ENCODE measurements around the gene CHRNE.
A peak's percentile ranks its signal among the peaks of the same experiment; 100 is the strongest.
"Not testable (repeated sequence)": the region's sequence is repeated elsewhere in the genome, so short reads cannot be mapped to it uniquely, and the experiment has no call there.

CHRNE gene

GRCh38 chr17:4906642-4907041 lies 3.7 kb upstream of the CHRNE start:
- DNase-seq (ENCODE audit: low spot score) = not testable (repeated sequence)

DNA sequence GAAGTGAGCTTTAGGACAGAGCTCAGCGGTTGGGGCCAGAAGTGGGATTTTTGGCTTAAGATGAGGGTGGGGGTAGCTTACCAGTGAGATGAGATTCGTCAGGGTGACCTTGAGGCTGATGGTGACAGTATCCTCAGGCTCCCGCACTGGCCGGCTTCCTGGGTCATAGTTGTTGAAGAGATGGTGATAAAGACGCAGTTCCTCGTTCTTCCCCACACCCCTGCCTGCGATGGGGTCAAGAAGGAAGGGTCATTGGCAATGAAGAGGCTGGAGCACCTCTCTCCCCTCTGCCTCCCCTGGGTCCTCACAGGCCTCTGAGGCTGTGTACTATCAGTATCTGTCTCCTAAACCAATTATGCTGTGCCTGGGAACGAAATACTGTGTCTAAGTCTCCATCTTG lies 358 bp downstream of the CHRNE start:
- DNase-seq (ENCODE audit: low spot score) = no peak

GRCh38 chr17:4901648-4902344 lies 1.1 kb downstream of the CHRNE start:
- DNase-seq (ENCODE audit: low spot score) = no peak

- no peak for DNase-seq (ENCODE audit: low spot score)
Observed at GRCh38 chr17:4901108-4901647, 1.7 kb downstream of the CHRNE start.

DNA sequence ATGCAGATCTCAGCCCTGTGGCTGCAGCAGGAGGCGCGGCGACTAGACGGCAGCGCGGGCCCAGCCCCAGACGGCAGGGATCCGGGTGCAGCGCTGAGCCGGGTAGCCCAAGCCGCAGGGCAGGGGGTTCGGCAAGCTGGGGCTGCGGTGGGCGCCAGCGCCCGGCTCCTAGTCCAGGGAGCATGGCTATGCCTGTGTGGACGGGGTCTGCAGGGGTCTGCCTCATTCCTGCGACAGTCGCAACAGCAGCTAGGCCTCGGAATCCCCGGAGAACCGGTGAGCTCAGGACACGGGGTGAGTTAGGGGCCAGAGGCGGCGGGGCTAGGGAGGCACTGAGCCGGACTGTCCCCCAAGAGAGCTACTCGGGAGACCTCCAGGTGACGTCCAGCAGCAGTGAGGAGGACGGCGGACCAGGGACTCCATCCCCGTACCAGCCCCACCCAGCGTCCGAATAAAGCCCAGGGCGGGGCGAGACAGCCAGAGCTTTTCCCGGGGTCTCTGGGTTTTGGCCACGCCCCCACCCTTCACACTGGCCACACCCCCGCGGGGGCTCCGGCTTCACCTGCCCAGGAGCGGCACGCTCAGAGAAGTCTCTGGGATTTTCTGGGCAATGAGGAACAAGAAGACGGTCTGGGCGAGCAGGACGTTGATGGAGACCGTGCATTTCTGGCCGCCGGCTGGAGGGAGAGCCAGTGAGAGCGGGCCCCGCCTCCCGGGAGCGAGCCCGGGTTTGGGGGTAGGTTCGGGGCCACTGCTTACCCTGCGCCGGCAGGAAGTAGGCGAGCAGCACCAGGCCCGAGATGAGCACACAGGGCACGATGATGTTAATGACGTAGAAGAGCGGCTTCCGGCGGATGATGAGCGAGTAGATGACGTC lies 2.4 kb downstream of the CHRNE start:
- no peak for DNase-seq (ENCODE audit: low spot score)

DNA sequence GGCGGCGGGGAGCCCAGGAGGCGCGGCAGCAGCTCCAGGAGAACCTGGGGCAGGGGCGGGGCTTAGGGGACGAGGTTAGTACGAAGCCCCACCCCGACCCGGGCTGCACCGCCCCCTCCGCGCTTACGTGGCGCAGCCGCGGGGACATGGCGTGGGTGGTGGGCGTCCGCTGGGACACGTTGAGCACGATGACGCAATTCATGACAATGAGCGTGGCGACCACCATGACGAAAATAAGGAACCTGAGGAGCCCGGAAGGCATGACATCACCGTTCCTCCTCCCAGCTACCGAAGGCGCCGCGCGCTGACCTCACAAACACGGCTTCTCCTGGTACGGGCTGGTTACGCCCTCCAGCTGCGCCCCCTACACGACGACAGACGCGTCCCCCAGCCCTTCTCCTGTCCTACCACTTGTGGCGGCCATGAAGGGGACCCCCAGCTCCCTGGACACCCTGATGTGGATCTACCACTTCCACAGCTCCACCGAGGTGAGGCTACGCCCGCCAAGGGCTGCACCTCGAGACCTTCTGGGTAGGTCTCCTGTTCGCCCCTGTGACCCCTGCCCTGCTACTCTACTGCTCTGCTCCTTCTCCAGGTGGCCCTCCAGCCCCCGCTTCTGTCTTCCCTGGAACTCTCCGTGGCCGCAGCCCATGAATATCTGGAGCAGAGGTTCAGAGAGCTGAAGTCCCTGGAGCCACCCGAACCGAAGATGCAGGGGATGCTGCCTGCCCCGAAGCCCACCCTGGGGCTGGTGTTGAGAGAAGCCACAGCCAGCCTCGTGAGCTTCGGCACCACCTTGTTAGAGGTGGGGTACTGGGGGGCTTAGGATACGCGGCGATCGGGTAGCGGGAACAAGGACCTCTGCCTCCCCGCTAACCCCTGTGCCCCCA lies 3.3 kb downstream of the CHRNE start, which contains the start of gene C17orf107:
C17orf107 (plus strand) TSS at position 196 of the 890 bp plus-strand sequence; CDS start at position 423, 227 bp downstream.
- DNase-seq (ENCODE audit: low spot score) = peak; percentile 94

GRCh38 chr17:4898927-4899326 lies 4.0 kb downstream of the CHRNE start:
- no peak for DNase-seq (ENCODE audit: low spot score)

DNA sequence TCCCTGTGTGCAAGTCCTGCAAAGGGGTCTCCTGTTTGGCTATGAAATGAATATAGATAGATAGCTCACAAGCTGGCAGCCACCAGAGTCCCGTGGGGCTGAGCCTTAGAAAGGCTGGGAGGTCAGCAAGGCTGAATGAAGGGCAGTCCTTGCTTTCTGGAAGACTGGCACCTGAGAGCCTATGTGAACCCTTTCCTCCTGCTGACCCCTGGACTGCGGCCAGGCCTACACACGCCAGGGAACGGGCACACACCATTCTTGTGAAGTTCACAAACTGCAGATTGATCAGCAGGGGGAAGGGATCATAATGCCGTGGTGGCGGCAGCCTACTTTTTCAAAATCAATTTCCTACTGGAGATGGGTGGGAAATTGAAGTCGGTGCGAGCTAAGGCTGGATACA lies 4.5 kb downstream of the CHRNE start:
- DNase-seq (ENCODE audit: low spot score) = no peak

GRCh38 chr17:4897785-4898184 lies 5.1 kb downstream of the CHRNE start:
- DNase-seq (ENCODE audit: low spot score) = no peak

- DNase-seq (ENCODE audit: low spot score) = no peak
Observed at GRCh38 chr17:4897198-4897687, 5.7 kb downstream of the CHRNE start.

- DNase-seq (ENCODE audit: low spot score) = no peak
Observed at GRCh38 chr17:4896332-4897197, 6.3 kb downstream of the CHRNE start.

- no peak for DNase-seq (ENCODE audit: low spot score)
Observed at GRCh38 chr17:4895657-4896331, 7.1 kb downstream of the CHRNE start.

DNA sequence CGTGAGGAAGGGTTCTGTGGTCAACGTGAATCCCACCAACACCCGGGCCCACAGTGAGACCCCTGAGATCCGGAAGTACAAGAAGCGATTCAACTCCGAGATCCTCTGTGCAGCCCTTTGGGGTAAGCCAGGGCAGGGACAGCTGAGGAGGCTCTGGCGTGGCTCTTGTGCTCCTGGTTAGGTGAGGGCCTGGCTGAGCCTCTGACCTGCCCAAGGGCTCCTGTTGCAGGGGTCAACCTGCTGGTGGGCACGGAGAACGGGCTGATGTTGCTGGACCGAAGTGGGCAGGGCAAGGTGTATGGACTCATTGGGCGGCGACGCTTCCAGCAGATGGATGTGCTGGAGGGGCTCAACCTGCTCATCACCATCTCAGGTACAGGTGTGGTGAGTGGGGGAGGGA lies 7.8 kb downstream of the CHRNE start:
- no peak for DNase-seq (ENCODE audit: low spot score)

DNA sequence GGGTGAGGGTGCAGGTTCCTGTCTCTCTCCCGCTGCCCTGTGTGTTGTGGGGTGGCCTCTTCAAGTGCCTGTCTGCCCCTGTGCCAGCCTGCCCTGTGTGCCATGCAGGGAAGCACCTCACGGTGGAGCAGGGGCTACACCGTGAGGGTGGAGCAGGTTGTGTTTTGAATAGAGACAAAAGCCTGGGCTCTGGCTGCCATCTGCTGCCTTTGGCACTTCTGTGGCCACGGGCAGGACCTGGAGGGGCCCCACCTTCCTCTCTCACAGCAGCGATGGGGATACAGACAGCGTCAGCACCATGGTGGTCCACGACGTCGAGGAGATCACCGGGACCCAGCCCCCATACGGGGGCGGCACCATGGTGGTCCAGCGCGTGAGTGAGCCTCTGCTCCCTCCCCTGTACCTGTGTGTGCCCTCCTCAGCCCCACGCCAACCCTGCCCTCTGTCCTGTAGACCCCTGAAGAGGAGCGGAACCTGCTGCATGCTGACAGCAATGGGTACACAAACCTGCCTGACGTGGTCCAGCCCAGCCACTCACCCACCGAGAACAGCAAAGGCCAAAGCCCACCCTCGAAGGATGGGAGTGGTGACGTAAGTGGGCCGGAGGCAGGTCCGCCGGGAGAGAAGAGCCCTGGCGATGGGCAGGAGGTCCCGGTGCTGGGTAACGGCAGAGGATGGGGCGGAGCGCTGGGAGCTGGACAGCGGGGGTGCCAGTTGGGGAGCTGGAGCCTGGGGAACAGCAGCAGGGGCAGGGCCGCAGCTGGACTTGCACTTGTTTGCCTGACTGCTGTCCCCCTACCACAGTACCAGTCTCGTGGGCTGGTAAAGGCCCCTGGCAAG lies 9.0 kb downstream of the CHRNE start:
- no peak for DNase-seq (ENCODE audit: low spot score)

DNA sequence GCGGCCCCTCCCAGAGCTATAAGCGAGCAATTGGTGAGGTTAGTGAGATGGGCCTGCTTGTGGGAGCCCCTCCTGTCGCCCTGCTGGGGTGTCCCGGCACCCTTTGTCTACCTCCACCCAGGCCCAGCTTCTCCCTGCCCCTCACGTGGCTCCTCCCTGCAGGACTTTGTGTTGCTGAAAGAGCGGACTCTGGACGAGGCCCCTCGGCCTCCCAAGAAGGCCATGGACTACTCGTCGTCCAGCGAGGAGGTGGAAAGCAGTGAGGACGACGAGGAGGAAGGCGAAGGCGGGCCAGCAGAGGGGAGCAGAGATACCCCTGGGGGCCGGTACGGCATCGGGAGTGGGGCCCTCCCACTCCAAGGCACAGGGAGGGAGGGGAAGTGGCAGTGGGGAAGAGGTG lies 9.6 kb downstream of the CHRNE start:
- no peak for DNase-seq (ENCODE audit: low spot score)

DNA sequence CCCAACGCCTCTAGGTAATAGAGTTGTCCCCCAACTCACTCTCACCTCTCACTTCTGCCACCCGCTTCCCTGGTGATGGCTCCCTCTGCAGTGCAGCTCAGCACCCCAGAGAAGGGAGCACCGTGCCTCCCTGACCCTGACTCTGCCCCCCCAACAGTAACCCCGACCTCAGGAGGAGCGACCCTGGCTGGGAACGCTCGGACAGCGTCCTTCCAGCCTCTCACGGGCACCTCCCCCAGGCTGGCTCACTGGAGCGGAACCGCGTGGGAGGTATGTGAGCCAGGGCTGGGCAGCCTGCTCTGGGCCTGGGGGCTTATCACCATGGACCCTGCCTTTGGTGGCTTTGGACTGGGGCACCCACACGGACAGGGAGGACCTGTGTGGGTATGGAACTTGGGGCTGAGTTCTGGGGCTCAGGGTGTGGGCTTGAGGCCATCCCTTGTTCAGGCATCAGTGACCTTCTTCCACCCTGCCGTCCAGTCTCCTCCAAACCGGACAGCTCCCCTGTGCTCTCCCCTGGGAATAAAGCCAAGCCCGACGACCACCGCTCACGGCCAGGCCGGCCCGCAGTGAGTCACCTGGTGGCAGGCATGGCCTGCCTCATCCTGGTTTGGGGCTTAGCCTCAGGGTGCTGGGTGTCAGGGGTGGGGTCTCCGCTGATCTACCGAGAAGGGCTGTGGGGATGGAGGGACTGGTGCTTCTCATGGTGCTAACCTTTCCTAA lies 10.2 kb downstream of the CHRNE start:
- DNase-seq (ENCODE audit: low spot score) = no peak

DNA sequence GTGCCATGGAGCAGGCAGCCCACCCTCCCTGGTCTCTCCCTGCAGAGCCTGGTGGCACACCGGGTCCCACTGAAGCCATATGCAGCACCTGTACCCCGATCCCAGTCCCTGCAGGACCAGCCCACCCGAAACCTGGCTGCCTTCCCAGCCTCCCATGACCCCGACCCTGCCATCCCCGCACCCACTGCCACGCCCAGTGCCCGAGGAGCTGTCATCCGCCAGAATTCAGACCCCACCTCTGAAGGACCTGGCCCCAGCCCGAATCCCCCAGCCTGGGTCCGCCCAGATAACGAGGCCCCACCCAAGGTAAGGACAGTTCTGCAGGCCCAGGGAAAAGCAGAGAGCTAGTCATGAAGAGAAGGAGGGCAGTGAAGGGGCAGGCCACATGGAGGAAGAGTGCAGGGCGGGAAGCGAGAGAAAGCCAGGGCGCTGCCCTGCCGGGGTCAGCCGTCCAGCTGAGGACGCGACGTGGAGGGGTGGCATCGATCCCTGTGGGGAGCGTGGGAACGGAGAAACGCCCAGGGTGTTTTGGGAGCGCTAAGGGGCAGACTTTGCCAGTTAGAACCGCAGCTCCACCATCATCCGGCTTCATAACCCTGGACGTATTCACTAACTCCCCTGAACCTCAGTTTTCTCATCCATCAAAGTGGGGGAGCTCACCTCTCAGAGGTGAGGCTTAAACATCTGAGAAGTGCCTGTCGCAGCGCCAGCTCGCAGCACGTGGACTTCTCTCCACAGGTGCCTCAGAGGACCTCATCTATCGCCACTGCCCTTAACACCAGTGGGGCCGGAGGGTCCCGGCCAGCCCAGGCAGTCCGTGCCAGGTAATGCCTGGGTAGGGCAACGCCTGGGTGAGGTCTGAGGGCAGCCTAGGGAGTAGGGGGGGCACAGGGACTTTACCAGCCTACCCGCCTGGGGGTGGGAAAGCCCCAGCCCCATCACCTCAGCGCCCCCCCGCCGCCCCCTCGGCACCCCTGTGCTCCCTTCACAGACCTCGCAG lies 11.2 kb downstream of the CHRNE start:
- DNase-seq (ENCODE audit: low spot score) = no peak

Measured in GM03348 (cell line).